HEK293 (cell line): ENCODE measurements around the gene HOXC10.

Source experiments
- CTCF ChIA-PET: fragments of 350-600 bp; formaldehyde crosslinking; extraction: SDS; loops from one replicate; lab custom pipeline; 2021; ENCODE audit warnings: antibody characterized with exemption; lab: Yijun Ruan, JAX
- POLR2A ChIA-PET: fragments of 300-600 bp; formaldehyde crosslinking; extraction: SDS; loops from one replicate; lab custom pipeline; 2020; ENCODE audit warnings: antibody characterized with exemption, inconsistent platforms; lab: Yijun Ruan, JAX
- H3K27ac ChIP-seq: fragments of 200-500 bp; sonication (Bioruptor generic); 2 replicates; pipeline ENCODE4 v1.5.1; 2014; ENCODE audit warnings: low read depth, low read length, control low read depth, inconsistent platforms; ENCODE audit errors: extremely low read depth
- H3K36me3 ChIP-seq, 2 experiments: fragments of 200-500 bp in 1 of 2; sonication (Bioruptor generic) in 1 of 2; 1 replicate in 1 of 2; 2 replicates in 1 of 2; pipeline ENCODE4 v1.5.1; 2014 to 2017; ENCODE audit warnings: inconsistent platforms in 2 of 2, low read length in 2 of 2; ENCODE audit not compliant: control insufficient read depth in 2 of 2, insufficient read depth in 1 of 2
- H3K4me1 ChIP-seq: fragments of 200-500 bp; sonication (Bioruptor generic); 2 replicates; pipeline ENCODE4 v1.5.1; 2014; ENCODE audit warnings: mild to moderate bottlenecking, low read length, inconsistent platforms; ENCODE audit not compliant: control insufficient read depth, insufficient read depth
- H3K4me3 ChIP-seq: 2 replicates; pipeline ENCODE4 v1.5.1; 2011; ENCODE audit warnings: low read depth, mild to moderate bottlenecking, control low read depth, low read length, moderate library complexity
- H3K9me3 ChIP-seq: fragments of 200-500 bp; sonication (Bioruptor generic); 2 replicates; pipeline ENCODE4 v1.5.1; 2014; ENCODE audit warnings: low read depth, low read length, inconsistent platforms; ENCODE audit not compliant: control insufficient read depth, insufficient read depth
- GFI1B ChIP-seq: fragments of 450-650 bp; formaldehyde crosslinking; IDR thresholded peaks from 2 replicates; pipeline ENCODE4 v1.5.1; 2016; ENCODE audit warnings: missing biosample characterization, missing genetic modification characterization
- HIC1 ChIP-seq: fragments of 450-650 bp; formaldehyde crosslinking; IDR thresholded peaks from 2 replicates; pipeline ENCODE4 v1.5.1; 2016; ENCODE audit warnings: missing biosample characterization, missing genetic modification characterization
- HOXC10 ChIP-seq: sonication (generic); formaldehyde crosslinking; IDR thresholded peaks from 2 replicates; pipeline ENCODE4 v1.8.1; 2023; ENCODE audit warnings: mild to moderate bottlenecking, missing genetic modification reagents
- HOXD13 ChIP-seq: sonication (generic); formaldehyde crosslinking; IDR thresholded peaks from 2 replicates; pipeline ENCODE4 v1.8.0; 2022; ENCODE audit warnings: missing genetic modification reagents, borderline replicate concordance
- INSM2 ChIP-seq: fragments of 450-650 bp; formaldehyde crosslinking; IDR thresholded peaks from 2 replicates; pipeline ENCODE4 v1.5.1; 2016; ENCODE audit warnings: missing biosample characterization, missing genetic modification characterization
- KLF10 ChIP-seq: fragments of 450-650 bp; IDR thresholded peaks from 2 replicates; pipeline ENCODE4 v1.5.1; 2018; ENCODE audit warnings: missing biosample characterization, mild to moderate bottlenecking, missing genetic modification characterization
- KLF16 ChIP-seq: fragments of 450-650 bp; formaldehyde crosslinking; IDR thresholded peaks from 2 replicates; pipeline ENCODE4 v1.5.1; 2017; ENCODE audit warnings: missing biosample characterization, missing genetic modification characterization
- REST ChIP-seq: fragments of 450-650 bp; formaldehyde crosslinking; IDR thresholded peaks from 2 replicates; pipeline ENCODE4 v1.5.1; 2016; ENCODE audit warnings: missing biosample characterization, missing genetic modification characterization
- WT1 ChIP-seq: fragments of 450-650 bp; formaldehyde crosslinking; IDR thresholded peaks from 2 replicates; pipeline ENCODE4 v1.5.1; 2016; ENCODE audit warnings: missing biosample characterization, missing genetic modification characterization
- YY1 ChIP-seq: fragments of 450-650 bp; formaldehyde crosslinking; IDR thresholded peaks from 2 replicates; pipeline ENCODE4 v1.5.1; 2018; ENCODE audit warnings: missing biosample characterization, missing genetic modification characterization
- ZEB2 ChIP-seq: fragments of 450-650 bp; formaldehyde crosslinking; IDR thresholded peaks from 2 replicates; pipeline ENCODE4 v1.5.1; 2016; ENCODE audit warnings: missing biosample characterization, missing genetic modification characterization
- ZFHX2 ChIP-seq: fragments of 450-650 bp; formaldehyde crosslinking; conservative IDR thresholded peaks from 2 replicates; pipeline ENCODE4 v1.5.1; 2016; ENCODE audit warnings: missing biosample characterization, missing genetic modification characterization
- ZNF140 ChIP-seq: fragments of 450-650 bp; formaldehyde crosslinking; IDR thresholded peaks from 2 replicates; pipeline ENCODE4 v1.5.1; 2016; ENCODE audit warnings: missing biosample characterization, missing genetic modification characterization
- ZNF239 ChIP-seq: fragments of 450-650 bp; formaldehyde crosslinking; IDR thresholded peaks from 2 replicates; pipeline ENCODE4 v1.5.1; 2016; ENCODE audit warnings: missing biosample characterization, missing genetic modification characterization
- ZNF341 ChIP-seq: fragments of 450-650 bp; formaldehyde crosslinking; IDR thresholded peaks from 2 replicates; pipeline ENCODE4; 2016; ENCODE audit warnings: low read depth, missing biosample characterization, missing genetic modification characterization
- ZNF48 ChIP-seq: fragments of 450-650 bp; formaldehyde crosslinking; IDR thresholded peaks from 2 replicates; pipeline ENCODE4 v1.5.1; 2016; ENCODE audit warnings: missing biosample characterization, missing genetic modification characterization
- ZNF488 ChIP-seq: fragments of 450-650 bp; formaldehyde crosslinking; IDR thresholded peaks from 2 replicates; pipeline ENCODE4 v1.5.1; 2016; ENCODE audit warnings: missing biosample characterization, missing genetic modification characterization
- ZNF580 ChIP-seq: fragments of 450-650 bp; formaldehyde crosslinking; IDR thresholded peaks from 2 replicates; pipeline ENCODE4 v1.5.1; 2016; ENCODE audit warnings: missing biosample characterization, missing genetic modification characterization
- ZNF596 ChIP-seq: fragments of 450-650 bp; IDR thresholded peaks from 2 replicates; pipeline ENCODE4 v1.5.0; 2018; ENCODE audit warnings: missing biosample characterization, mild to moderate bottlenecking, missing genetic modification characterization, moderate library complexity
- ZNF623 ChIP-seq: fragments of 450-650 bp; formaldehyde crosslinking; IDR thresholded peaks from 2 replicates; pipeline ENCODE4 v1.5.1; 2016; ENCODE audit warnings: missing biosample characterization, missing genetic modification characterization
- ZNF626 ChIP-seq: fragments of 450-650 bp; sonication (Bioruptor Pico); formaldehyde crosslinking; IDR thresholded peaks from 2 replicates; pipeline ENCODE4 v1.5.1; 2018; ENCODE audit warnings: missing biosample characterization, missing genetic modification characterization, inconsistent platforms
- ZNF707 ChIP-seq: fragments of 450-650 bp; formaldehyde crosslinking; IDR thresholded peaks from 2 replicates; pipeline ENCODE4 v1.5.1; 2016; ENCODE audit warnings: missing biosample characterization, missing genetic modification characterization
- ZNF747 ChIP-seq: fragments of 450-650 bp; formaldehyde crosslinking; IDR thresholded peaks from 2 replicates; pipeline ENCODE4 v1.5.1; 2016; ENCODE audit warnings: missing biosample characterization, missing genetic modification characterization
- ZNF777 ChIP-seq: fragments of 450-650 bp; formaldehyde crosslinking; IDR thresholded peaks from 2 replicates; pipeline ENCODE4 v1.5.1; 2017; ENCODE audit warnings: missing biosample characterization, missing genetic modification characterization, borderline replicate concordance
- ZNF792 ChIP-seq: fragments of 450-650 bp; formaldehyde crosslinking; IDR thresholded peaks from 2 replicates; pipeline ENCODE4 v1.5.1; 2016; ENCODE audit warnings: missing biosample characterization, missing genetic modification characterization
- ZSCAN18 ChIP-seq: fragments of 450-650 bp; formaldehyde crosslinking; IDR thresholded peaks from 2 replicates; pipeline ENCODE4 v1.5.1; 2016; ENCODE audit warnings: missing biosample characterization, missing genetic modification characterization
- ZSCAN30 ChIP-seq: fragments of 450-650 bp; IDR thresholded peaks from 2 replicates; pipeline ENCODE4 v1.5.1; 2018; ENCODE audit warnings: missing biosample characterization, mild to moderate bottlenecking, missing genetic modification characterization, moderate library complexity

Gene HOXC10

GRCh38 chr12:53998110-53998899, 13.4 kb downstream of the HOXC10 start (continued):
- TF ChIP-seq INSM2 (no peak), HOXC10 (no peak), ZFHX2 (peak; percentile 6; the same call in 1 of the 2 replicates), REST (tag by site-specific recombination) (no peak), ZNF580 (tag by site-specific recombination) (no peak)

DNA sequence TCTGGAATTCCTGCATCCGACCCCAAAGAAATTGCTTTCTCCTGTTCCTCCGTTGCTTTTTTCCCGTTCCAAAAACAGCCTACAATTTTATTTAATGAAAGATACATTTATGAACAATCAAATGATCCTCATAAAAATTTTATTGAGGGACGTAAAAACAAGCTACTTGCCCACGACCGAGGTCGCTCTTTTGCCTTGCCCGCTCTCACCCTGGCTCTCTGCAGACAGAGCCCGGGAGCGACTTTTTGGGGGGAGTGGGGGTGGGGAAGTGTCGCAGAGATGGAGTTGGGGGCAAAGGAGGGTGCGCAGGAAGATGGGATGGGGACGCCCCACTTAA, 13.9 kb downstream of the HOXC10 start:
- no peaks in the 10 kb centered on the region for H3K9me3 ChIP-seq
- ChIA-PET POLR2A (interaction anchor here (1.4 to 3.7 kb wide), 4 partner anchors 13 to 208 kb away, joined by 3 to 34 read pairs (median 12); partner anchors contain the start of genes HOXC10 and SMUG1), CTCF (interaction anchor here (0.6 to 6.7 kb wide), 12 partner anchors 10 to 769 kb away, joined by 3 to 49 read pairs (median 3); partner anchors contain the start of genes HOXC10 and HOXC8)
- H3K27ac ChIP-seq, result peak overlapping the region; percentile 47
- H3K4me1 ChIP-seq, result peaks cover 41% of the 10 kb centered on the region
- peak overlapping the region; percentile 94 for H3K4me3 ChIP-seq
- peaks cover 8 to 12% of the 10 kb centered on the region in 2 experiments; a peak in 2 of 3 replicates for H3K36me3 ChIP-seq
- TF ChIP-seq ZNF341 (tag by site-specific recombination), result peak; percentile 9; the same call in 1 of the 2 replicates
- no peak for TF ChIP-seq YY1 (tag by site-specific recombination)
- no peak for TF ChIP-seq KLF16
- TF ChIP-seq ZSCAN30 (tag by site-specific recombination), result no peak
- no peak for TF ChIP-seq ZNF792
- TF ChIP-seq HOXD13 (CRISPR knock-in tag), result no peak
- no peak for TF ChIP-seq ZNF623 (tag by site-specific recombination)
- TF ChIP-seq GFI1B, result no peak
- no peak for TF ChIP-seq ZNF239 (tag by site-specific recombination)
- no peak for TF ChIP-seq ZNF140
- TF ChIP-seq ZNF626 (tag by site-specific recombination), result no peak
- no peak for TF ChIP-seq ZNF747
- TF ChIP-seq WT1 (tag by site-specific recombination), result no peak
- TF ChIP-seq ZEB2 (tag by site-specific recombination), result no peak
- TF ChIP-seq ZNF707 (tag by site-specific recombination), result no peak
- TF ChIP-seq HIC1 (tag by site-specific recombination), result peak; percentile 54; the same call in 1 of the 2 replicates
- TF ChIP-seq KLF10 (tag by site-specific recombination), result 0 out of 2 replicates have a peak, but pooled peaks have one; percentile 10
- TF ChIP-seq ZNF488 (tag by site-specific recombination), result no peak
- TF ChIP-seq ZSCAN18 (tag by site-specific recombination), result no peak
- TF ChIP-seq ZNF777 (tag by site-specific recombination), result no peak
- no peak for TF ChIP-seq ZNF48
- TF ChIP-seq ZNF596 (tag by site-specific recombination), result peak; percentile 68; the same call in 1 of the 2 replicates
